K562 (cell line): ENCODE data around the gene HOXB4. TPM values are rescaled to one million over a fixed set of nuclear protein-coding genes. Genes with fewer than 3 reads are reported as not detected.

Source experiments
- ATAC-seq: fragments of 200-7000 bp; cut with Tn5 transposase; 3 replicates; pipeline ENCODE4 v1.9.1; 2020; ENCODE audit warnings: moderate library complexity
- BruUV-seq: library from RNA; stranded (reverse); fragments of 400-500 nt; replicated peaks from 2 replicates; lab custom pipeline; 2021; lab: Mats Ljungman, UMichigan
- CTCF ChIA-PET: fragments of 300-600 bp; formaldehyde crosslinking; extraction: SDS; loops from one replicate; lab custom pipeline; 2021; ENCODE audit warnings: low intra/inter-chr PET ratio; lab: Yijun Ruan, JAX
- POLR2A ChIA-PET: fragments of 300-600, 350-650 bp; sonication (Branson Sonifier 250); formaldehyde crosslinking; extraction: SDS; loops from one replicate; lab custom pipeline; 2021; ENCODE audit warnings: antibody characterized with exemption, inconsistent platforms; lab: Yijun Ruan, JAX
- DNase-seq, 4 experiments: peaks; one replicate each; pipeline versions ENCODE4 v3.0.0 to v3.0.0-alpha.2; 2011 to 2018; ENCODE audit warnings: low spot score in 3 of 4, mixed read lengths in 3 of 4; ENCODE audit errors: extremely low read depth in 1 of 4
- FAIRE-seq: peaks from 2 replicates; lab custom pipeline; 2011; peaks lifted over from hg19 to GRCh38; lab: Jason Lieb, UNC
- H2AFZ ChIP-seq: 2 replicates; pipeline ENCODE4 v1.6.0; 2011; ENCODE audit warnings: low read depth, low read length, control low read depth, inconsistent platforms
- H3K27ac ChIP-seq: fragments of 200-600 bp; 3 replicates; pipeline ENCODE4 v1.8.0; 2011; ENCODE audit warnings: low read depth, mild to moderate bottlenecking, control low read depth, inconsistent platforms, low read length, moderate library complexity, mixed read lengths; ENCODE audit errors: extremely low read depth
- H3K27me3 ChIP-seq, 2 experiments: fragments of 300-600 bp in 1 of 2; 2 replicates in 1 of 2; 3 replicates in 1 of 2; pipeline versions ENCODE4 v1.6.0 to v1.8.0; 2011; ENCODE audit warnings: inconsistent platforms in 2 of 2, low read length in 2 of 2, mild to moderate bottlenecking in 1 of 2, mixed read lengths in 1 of 2, moderate library complexity in 1 of 2; ENCODE audit not compliant: control insufficient read depth in 2 of 2, insufficient read depth in 2 of 2
- H3K36me3 ChIP-seq: fragments of 300-600 bp; 3 replicates; pipeline ENCODE4 v1.8.0; 2011; ENCODE audit warnings: mild to moderate bottlenecking, low read length, inconsistent platforms; ENCODE audit not compliant: control insufficient read depth, insufficient read depth
- H3K4me1 ChIP-seq, 2 experiments: fragments of 200-600 bp in 1 of 2; replicated peaks in 1 of 2; 2 replicates in 1 of 2; 3 replicates in 1 of 2; pipeline versions ENCODE4 v1.5.1 to v1.8.0; 2011; ENCODE audit warnings: inconsistent platforms in 2 of 2, low read length in 2 of 2, mild to moderate bottlenecking in 1 of 2, mixed read lengths in 1 of 2, moderate library complexity in 1 of 2; ENCODE audit not compliant: control insufficient read depth in 2 of 2, insufficient read depth in 2 of 2
- H3K4me2 ChIP-seq: 2 replicates; pipeline ENCODE4 v1.6.1; 2011; ENCODE audit warnings: low read length, control low read depth, inconsistent platforms, mixed read lengths; ENCODE audit not compliant: insufficient read depth
- H3K4me3 ChIP-seq: fragments of 200-600 bp; sonication (generic), shearing (Covaris generic); 2 replicates; pipeline ENCODE4 v1.5.1; 2016; ENCODE audit warnings: control low read depth, inconsistent platforms
- H3K79me2 ChIP-seq: fragments of 200-600 bp; 3 replicates; pipeline ENCODE4 v1.8.0; 2011; ENCODE audit warnings: low read length, inconsistent platforms; ENCODE audit not compliant: control insufficient read depth, insufficient read depth
- H3K9ac ChIP-seq, 2 experiments: 2 replicates each; pipeline versions ENCODE4 v1.6.0 to v1.6.1; 2011; ENCODE audit warnings: low read depth in 2 of 2, low read length in 2 of 2, control low read depth in 1 of 2, inconsistent platforms in 1 of 2, mild to moderate bottlenecking in 1 of 2, mixed read lengths in 1 of 2; ENCODE audit not compliant: insufficient read depth in 1 of 2
- H3K9me1 ChIP-seq: one replicate; pipeline ENCODE4 v1.6.0; 2011; ENCODE audit warnings: inconsistent platforms, mild to moderate bottlenecking, low read length, moderate library complexity; ENCODE audit not compliant: control insufficient read depth, insufficient read depth
- H3K9me3 ChIP-seq: replicated peaks from 2 replicates; pipeline ENCODE4 v1.5.1; 2011; ENCODE audit warnings: low read depth, low read length, inconsistent platforms; ENCODE audit not compliant: control insufficient read depth, insufficient read depth
- H4K20me1 ChIP-seq: replicated peaks from 2 replicates; pipeline ENCODE4 v1.6.1; 2011; ENCODE audit warnings: low read length, inconsistent platforms, mixed read lengths; ENCODE audit not compliant: control insufficient read depth, insufficient read depth
- BCL6 ChIP-seq: fragments of 250-450 bp; sonication (Bioruptor Pico); IDR thresholded peaks from 2 replicates; pipeline ENCODE4 v1.4.0; 2020
- CHD1 ChIP-seq: fragments of 200-600 bp; sonication (generic); IDR thresholded peaks from one replicate; pipeline ENCODE4 v1.6.1; 2012; ENCODE audit warnings: mild to moderate bottlenecking, moderate library complexity, low read length, inconsistent platforms
- HLTF ChIP-seq: fragments of 450-650 bp; IDR thresholded peaks from 2 replicates; pipeline ENCODE4 v1.6.1; 2016
- LCOR ChIP-seq: sonication (generic); formaldehyde crosslinking; IDR thresholded peaks from 2 replicates; pipeline ENCODE4 v1.8.0; 2022; ENCODE audit warnings: mild to moderate bottlenecking, missing genetic modification reagents
- ZC3H11A ChIP-seq: IDR thresholded peaks from 2 replicates; pipeline ENCODE4 v1.6.1; 2012; ENCODE audit warnings: low read depth, low read length, improper control_type of control experiment
- WGBS: fragments of 100-300 bp; shearing (Covaris generic); methylation state at CpG from one replicate; pipeline ENCODE4 v1.1.6; 2016; ENCODE audit warnings: low coverage, mixed read lengths; ENCODE audit not compliant: insufficient coverage; ENCODE audit errors: missing lambda C conversion rate; 5-methylcytosine and 5-hydroxymethylcytosine counted together
- in situ Hi-C: fragments of 300-500 bp; cut with MboI; formaldehyde crosslinking; loops from 4 replicates; pipeline ENCODE4 v1.15.0; 2018; ENCODE audit warnings: inconsistent platforms, mixed read lengths
- intact Hi-C: fragments of 100-400 bp; cut with micrococcal nuclease; formaldehyde crosslinking; loops from 2 replicates; pipeline ENCODE4 v1.14.2; 2022
- polyA plus RNA-seq, 8 experiments: library from polyadenylated mRNA; depleted of rRNA in 4 of 8; stranded (reverse) in 5 of 8; unstranded in 3 of 8; fragments of >200 nt; fragmentation: Nextera tagmentation in 2 of 8; fragmentation: Illumina TruSeq in 1 of 8; extraction: Ambion mirVana in 2 of 8; extraction: Trizol in 1 of 8; gene quantifications; 2 replicates each; pipeline versions ENCODE4 v1.2.1 to v1.2.3, GENCODE V29; 2011 to 2014; ENCODE audit warnings: inconsistent platforms in 1 of 8, missing spikeins in 1 of 8
- total RNA-seq, 7 experiments: library from RNA; depleted of rRNA in 6 of 7; stranded (reverse); fragments of >200 nt in 6 of 7; fragmentation: Illumina TruSeq in 2 of 7; extraction: Trizol in 2 of 7; gene quantifications; 2 replicates each; pipeline versions ENCODE4 v1.2.1 to v1.2.3, GENCODE V29; 2011 to 2021; ENCODE audit warnings: low replicate concordance in 1 of 7
- TF ChIP-seq, protein P1 (sequence below): fragments of 450-650 bp; IDR thresholded peaks from 2 replicates; pipeline ENCODE4 v1.6.1; 2016; ENCODE audit warnings: low read depth
- TF ChIP-seq, protein P2 (sequence below): fragments of 200-800 bp; sonication (Bioruptor generic); IDR thresholded peaks from 2 replicates; pipeline ENCODE4 v1.6.1; 2017; ENCODE audit warnings: missing genetic modification characterization, missing compliant biosample characterization

Gene HOXB4
- total and polyA plus RNA-seq, 9 of the 15 experiments (the other 6 are each of a cell fraction or from before 2014, with no cell fraction given) = 1.6 to 34.9 (median 14.9) TPM

DNA sequence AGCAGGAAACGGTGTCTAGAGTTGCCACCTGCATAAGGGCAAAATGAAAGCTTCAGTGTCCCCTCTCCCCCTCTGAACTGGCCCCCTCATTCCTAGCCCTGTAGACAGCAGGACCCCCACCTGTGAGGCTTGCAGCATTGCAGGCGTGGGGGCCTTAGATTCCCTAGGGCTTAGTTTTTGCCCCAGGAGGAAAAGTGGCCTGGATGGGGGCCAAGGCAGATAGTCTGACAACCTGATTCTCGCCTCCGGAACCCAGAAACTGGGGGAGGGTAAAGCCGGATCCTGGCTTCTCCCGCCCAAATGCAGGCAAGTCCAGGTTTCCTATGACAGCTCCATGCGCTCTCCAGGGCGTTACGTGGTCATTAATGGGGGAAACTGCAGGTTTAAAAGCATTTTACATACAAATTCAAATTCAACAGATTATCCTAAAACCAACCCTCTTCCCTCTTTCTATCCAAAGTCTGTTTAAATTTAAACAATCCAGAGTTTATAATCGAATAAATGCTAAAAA lies 27.3 kb upstream of the HOXB4 start:
- intact Hi-C loops = no loop called here
- FAIRE-seq (peak; percentile 74), ATAC-seq (no peak), DNase-seq (peak in 2 of 4 experiments; percentile 62 to 74)
- in situ Hi-C loops = no loop called here
- 30% methylated on average over 10 of the region's 10 CpGs for WGBS
- Histone ChIP-seq H3K27me3 (no peaks in the 10 kb centered on the region), H3K9me1 (no peaks in the 10 kb centered on the region), H3K4me2 (peak overlapping the region; percentile 87), H3K4me3 (peak overlapping the region; percentile 59; the same call in 1 of the 2 replicates), H3K9me3 (no peaks in the 10 kb centered on the region), H3K79me2 (peaks cover 58% of the 10 kb centered on the region), H3K36me3 (peaks cover 6% of the 10 kb centered on the region; the same call in 1 of the 3 replicates), H3K9ac (peak overlapping the region; percentile 11 to 83; a peak in 3 of 4 replicates), H3K27ac (peak overlapping the region; percentile 81), H2AFZ (peak overlapping the region; percentile 97), H3K4me1 (peaks cover 30 to 61% of the 10 kb centered on the region in 2 experiments), H4K20me1 (no peaks in the 10 kb centered on the region; the same call in 1 of the 2 replicates)
- BruUV-seq = no TSS peak
- ChIA-PET POLR2A (interaction anchor here (0.6 to 1.2 kb wide), 5 partner anchors 17 to 732 kb away, joined by 3 read pairs; no protein-coding TSS in a partner anchor), CTCF (interaction anchor here (0.6 kb wide), 1 partner anchor 207 kb away, joined by 3 read pairs; no protein-coding TSS in a partner anchor)
- no peak for TF ChIP-seq CHD1
- no peak for TF ChIP-seq HLTF
- no peak for TF ChIP-seq LCOR
- TF ChIP-seq, protein P1, sequence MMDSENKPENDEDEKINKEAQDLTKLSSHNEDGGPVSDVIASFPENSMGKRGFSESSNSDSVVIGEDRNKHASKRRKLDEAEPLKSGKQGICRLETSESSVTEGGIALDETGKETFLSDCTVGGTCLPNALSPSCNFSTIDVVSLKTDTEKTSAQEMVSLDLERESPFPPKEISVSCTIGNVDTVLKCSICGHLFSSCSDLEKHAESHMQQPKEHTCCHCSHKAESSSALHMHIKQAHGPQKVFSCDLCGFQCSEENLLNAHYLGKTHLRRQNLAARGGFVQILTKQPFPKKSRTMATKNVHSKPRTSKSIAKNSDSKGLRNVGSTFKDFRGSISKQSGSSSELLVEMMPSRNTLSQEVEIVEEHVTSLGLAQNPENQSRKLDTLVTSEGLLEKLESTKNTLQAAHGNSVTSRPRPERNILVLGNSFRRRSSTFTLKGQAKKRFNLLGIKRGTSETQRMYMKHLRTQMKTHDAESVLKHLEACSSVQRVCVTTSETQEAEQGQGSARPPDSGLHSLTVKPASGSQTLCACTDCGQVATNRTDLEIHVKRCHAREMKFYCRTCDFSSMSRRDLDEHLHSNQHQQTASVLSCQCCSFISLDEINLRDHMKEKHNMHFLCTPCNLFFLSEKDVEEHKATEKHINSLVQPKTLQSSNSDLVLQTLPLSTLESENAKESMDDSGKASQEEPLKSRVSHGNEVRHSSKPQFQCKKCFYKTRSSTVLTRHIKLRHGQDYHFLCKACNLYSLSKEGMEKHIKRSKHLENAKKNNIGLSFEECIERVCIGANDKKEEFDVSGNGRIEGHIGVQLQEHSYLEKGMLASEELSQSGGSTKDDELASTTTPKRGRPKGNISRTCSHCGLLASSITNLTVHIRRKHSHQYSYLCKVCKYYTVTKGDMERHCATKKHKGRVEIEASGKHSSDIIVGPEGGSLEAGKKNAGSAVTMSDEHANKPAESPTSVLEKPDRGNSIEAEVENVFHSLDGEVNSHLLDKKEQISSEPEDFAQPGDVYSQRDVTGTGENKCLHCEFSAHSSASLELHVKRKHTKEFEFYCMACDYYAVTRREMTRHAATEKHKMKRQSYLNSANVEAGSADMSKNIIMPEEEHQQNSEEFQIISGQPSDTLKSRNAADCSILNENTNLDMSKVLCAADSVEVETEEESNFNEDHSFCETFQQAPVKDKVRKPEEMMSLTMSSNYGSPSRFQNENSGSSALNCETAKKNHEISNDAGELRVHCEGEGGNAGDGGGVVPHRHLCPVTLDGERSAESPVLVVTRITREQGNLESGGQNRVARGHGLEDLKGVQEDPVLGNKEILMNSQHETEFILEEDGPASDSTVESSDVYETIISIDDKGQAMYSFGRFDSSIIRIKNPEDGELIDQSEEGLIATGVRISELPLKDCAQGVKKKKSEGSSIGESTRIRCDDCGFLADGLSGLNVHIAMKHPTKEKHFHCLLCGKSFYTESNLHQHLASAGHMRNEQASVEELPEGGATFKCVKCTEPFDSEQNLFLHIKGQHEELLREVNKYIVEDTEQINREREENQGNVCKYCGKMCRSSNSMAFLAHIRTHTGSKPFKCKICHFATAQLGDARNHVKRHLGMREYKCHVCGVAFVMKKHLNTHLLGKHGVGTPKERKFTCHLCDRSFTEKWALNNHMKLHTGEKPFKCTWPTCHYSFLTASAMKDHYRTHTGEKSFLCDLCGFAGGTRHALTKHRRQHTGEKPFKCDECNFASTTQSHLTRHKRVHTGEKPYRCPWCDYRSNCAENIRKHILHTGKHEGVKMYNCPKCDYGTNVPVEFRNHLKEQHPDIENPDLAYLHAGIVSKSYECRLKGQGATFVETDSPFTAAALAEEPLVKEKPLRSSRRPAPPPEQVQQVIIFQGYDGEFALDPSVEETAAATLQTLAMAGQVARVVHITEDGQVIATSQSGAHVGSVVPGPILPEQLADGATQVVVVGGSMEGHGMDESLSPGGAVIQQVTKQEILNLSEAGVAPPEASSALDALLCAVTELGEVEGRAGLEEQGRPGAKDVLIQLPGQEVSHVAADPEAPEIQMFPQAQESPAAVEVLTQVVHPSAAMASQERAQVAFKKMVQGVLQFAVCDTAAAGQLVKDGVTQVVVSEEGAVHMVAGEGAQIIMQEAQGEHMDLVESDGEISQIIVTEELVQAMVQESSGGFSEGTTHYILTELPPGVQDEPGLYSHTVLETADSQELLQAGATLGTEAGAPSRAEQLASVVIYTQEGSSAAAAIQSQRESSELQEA = no peak
- TF ChIP-seq, protein P2, sequence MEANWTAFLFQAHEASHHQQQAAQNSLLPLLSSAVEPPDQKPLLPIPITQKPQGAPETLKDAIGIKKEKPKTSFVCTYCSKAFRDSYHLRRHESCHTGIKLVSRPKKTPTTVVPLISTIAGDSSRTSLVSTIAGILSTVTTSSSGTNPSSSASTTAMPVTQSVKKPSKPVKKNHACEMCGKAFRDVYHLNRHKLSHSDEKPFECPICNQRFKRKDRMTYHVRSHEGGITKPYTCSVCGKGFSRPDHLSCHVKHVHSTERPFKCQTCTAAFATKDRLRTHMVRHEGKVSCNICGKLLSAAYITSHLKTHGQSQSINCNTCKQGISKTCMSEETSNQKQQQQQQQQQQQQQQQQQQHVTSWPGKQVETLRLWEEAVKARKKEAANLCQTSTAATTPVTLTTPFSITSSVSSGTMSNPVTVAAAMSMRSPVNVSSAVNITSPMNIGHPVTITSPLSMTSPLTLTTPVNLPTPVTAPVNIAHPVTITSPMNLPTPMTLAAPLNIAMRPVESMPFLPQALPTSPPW (CRISPR knock-in tag) = no peak
- no peak for TF ChIP-seq BCL6 (CRISPR knock-in tag)
- no peak for TF ChIP-seq ZC3H11A
